Endothelial cell of umbilical vein (primary cell): ENCODE results near the gene KCNMA1. TPM values are rescaled to one million over a fixed set of nuclear protein-coding genes. Genes with fewer than 3 reads are reported as not detected.

ENCODE experiments used
- BruUV-seq: library from RNA; stranded (reverse); fragments of 400-500 nt; replicated peaks from 2 replicates; lab custom pipeline; 2021; lab: Mats Ljungman, UMichigan
- CTCF ChIA-PET: fragments of 300-600, 350-600 bp; sonication (Branson Sonifier 250); formaldehyde crosslinking; loops from one replicate; lab custom pipeline; 2021; ENCODE audit warnings: antibody characterized with exemption, inconsistent platforms; lab: Charles Lee
- POLR2A ChIA-PET: fragments of 300-600, 350-600 bp; sonication (Branson Sonifier 250); formaldehyde crosslinking; loops from one replicate; lab custom pipeline; 2021; ENCODE audit warnings: antibody characterized with exemption, inconsistent platforms; lab: Charles Lee
- DNase-seq: peaks from one replicate; pipeline ENCODE4 v3.0.0-alpha.2; 2011; ENCODE audit warnings: low read depth, low spot score
- FAIRE-seq: peaks from 2 replicates; lab custom pipeline; 2011; peaks lifted over from hg19 to GRCh38; lab: Jason Lieb, UNC
- H2AFZ ChIP-seq: 2 replicates; pipeline ENCODE4 v1.6.0; 2012; ENCODE audit warnings: low read depth, low read length, control low read depth, inconsistent platforms
- H3K27ac ChIP-seq: 2 replicates; pipeline ENCODE4 v1.5.1; 2011; ENCODE audit warnings: low read depth, mild to moderate bottlenecking, control low read depth, low read length, moderate library complexity; ENCODE audit not compliant: insufficient read depth
- H3K27me3 ChIP-seq, 2 experiments: 2 replicates each; pipeline versions ENCODE4 v1.6.0 to v1.6.1; 2011; ENCODE audit warnings: low read length in 2 of 2, mixed read lengths in 1 of 2; ENCODE audit not compliant: control insufficient read depth in 2 of 2, insufficient read depth in 2 of 2
- H3K36me3 ChIP-seq, 2 experiments: 2 replicates in 1 of 2; 3 replicates in 1 of 2; pipeline ENCODE4 v1.5.1; 2011; ENCODE audit warnings: low read length in 2 of 2, mild to moderate bottlenecking in 1 of 2, moderate library complexity in 1 of 2; ENCODE audit not compliant: control insufficient read depth in 2 of 2, insufficient read depth in 2 of 2; ENCODE audit errors: extremely low read depth in 1 of 2
- H3K4me1 ChIP-seq: 3 replicates; pipeline ENCODE4 v1.5.1; 2011; ENCODE audit warnings: mild to moderate bottlenecking, low read length; ENCODE audit not compliant: control insufficient read depth, insufficient read depth; ENCODE audit errors: extremely low read depth
- H3K4me2 ChIP-seq: 2 replicates; pipeline ENCODE4 v1.6.1; 2011; ENCODE audit warnings: low read length, control low read depth, mixed read lengths; ENCODE audit not compliant: insufficient read depth
- H3K4me3 ChIP-seq, 3 experiments: fragments of 200-600 bp in 1 of 3; sonication (generic), shearing (Covaris generic) in 1 of 3; replicated peaks in 1 of 3; 2 replicates each; pipeline ENCODE4 v1.5.1; 2011 to 2016; ENCODE audit warnings: control low read depth in 3 of 3, low read length in 3 of 3, mild to moderate bottlenecking in 2 of 3, inconsistent platforms in 1 of 3, low read depth in 1 of 3, moderate library complexity in 1 of 3; ENCODE audit not compliant: insufficient read depth in 1 of 3
- H3K79me2 ChIP-seq: 2 replicates; pipeline ENCODE4 v1.6.0; 2012; ENCODE audit warnings: low read length, inconsistent platforms; ENCODE audit not compliant: control insufficient read depth, insufficient read depth
- H3K9ac ChIP-seq: replicated peaks from 2 replicates; pipeline ENCODE3; 2011; ENCODE audit warnings: low read length, control low read depth; ENCODE audit not compliant: insufficient read depth; ENCODE audit errors: extremely low read depth
- H3K9me1 ChIP-seq: replicated peaks from 3 replicates; pipeline ENCODE4 v1.6.0; 2011; ENCODE audit warnings: mild to moderate bottlenecking, low read length; ENCODE audit not compliant: control insufficient read depth, insufficient read depth; ENCODE audit errors: extremely low read depth
- H3K9me3 ChIP-seq: replicated peaks from 2 replicates; pipeline ENCODE4 v1.5.1; 2012; ENCODE audit warnings: low read length, inconsistent platforms; ENCODE audit not compliant: control insufficient read depth, insufficient read depth
- H4K20me1 ChIP-seq: replicated peaks from 2 replicates; pipeline ENCODE3; 2011; ENCODE audit warnings: mild to moderate bottlenecking, low read length; ENCODE audit not compliant: control insufficient read depth, insufficient read depth; ENCODE audit errors: extremely low read depth
- EZH2 ChIP-seq: IDR thresholded peaks from 2 replicates; pipeline ENCODE4 v1.6.1; 2012; ENCODE audit warnings: borderline replicate concordance, low read depth, mild to moderate bottlenecking, moderate library complexity, low read length, inconsistent platforms; ENCODE audit not compliant: severe bottlenecking
- FOS ChIP-seq: IDR thresholded peaks from 2 replicates; pipeline ENCODE4 v1.6.1; 2011; ENCODE audit warnings: mild to moderate bottlenecking, low read length, moderate library complexity, borderline replicate concordance; ENCODE audit not compliant: insufficient read depth
- GATA2 ChIP-seq: IDR thresholded peaks from 2 replicates; pipeline ENCODE4 v1.7.0; 2011; ENCODE audit warnings: low read depth, mild to moderate bottlenecking, moderate library complexity, mixed read lengths, low read length; ENCODE audit not compliant: insufficient read length, insufficient read depth
- POLR2A ChIP-seq: IDR thresholded peaks from 2 replicates; pipeline ENCODE4 v1.6.1; 2012; ENCODE audit warnings: low read depth, mild to moderate bottlenecking, control low read depth, low read length
- dilution Hi-C: fragments of 300-500 bp; cut with MboI; formaldehyde crosslinking; loops from one replicate; pipeline ENCODE4 v1.15.0; 2019; ENCODE audit warnings: low sequenced_read_pairs; ENCODE audit not compliant: extremely low pct_ligation_motif_present
- intact Hi-C: fragments of 100-400 bp; cut with micrococcal nuclease; formaldehyde crosslinking; loops from one replicate; pipeline ENCODE4 v1.10.0; 2022
- polyA plus RNA-seq, 4 experiments: library from polyadenylated mRNA; depleted of rRNA in 3 of 4; stranded (reverse) in 3 of 4; unstranded in 1 of 4; fragments of >200 nt; gene quantifications; 2 replicates each; pipeline versions ENCODE4 v1.2.1 to v1.2.3, GENCODE V29; 2011 to 2012; ENCODE audit warnings: missing spikeins in 1 of 4
- total RNA-seq: library from RNA; stranded (reverse); gene quantifications from 2 replicates; pipeline ENCODE4 v1.2.3, GENCODE V29; 2021
- TF ChIP-seq, protein P1 (sequence below), 2 donors: IDR thresholded peaks; 1 replicate in 1 of 2; 2 replicates in 1 of 2; pipeline ENCODE4 v1.5.1; 2011; ENCODE audit warnings: low read length in 2 of 2, mild to moderate bottlenecking in 2 of 2, moderate library complexity in 2 of 2, control low read depth in 1 of 2, inconsistent platforms in 1 of 2, low read depth in 1 of 2; ENCODE audit not compliant: insufficient read depth in 1 of 2; ENCODE audit errors: extremely low read depth in 1 of 2

Gene KCNMA1
- total and polyA plus RNA-seq, 2 donors (not counting 3 experiments of a cell fraction or from before 2014, with no cell fraction given): 0.10 to 0.82 TPM

DNA sequence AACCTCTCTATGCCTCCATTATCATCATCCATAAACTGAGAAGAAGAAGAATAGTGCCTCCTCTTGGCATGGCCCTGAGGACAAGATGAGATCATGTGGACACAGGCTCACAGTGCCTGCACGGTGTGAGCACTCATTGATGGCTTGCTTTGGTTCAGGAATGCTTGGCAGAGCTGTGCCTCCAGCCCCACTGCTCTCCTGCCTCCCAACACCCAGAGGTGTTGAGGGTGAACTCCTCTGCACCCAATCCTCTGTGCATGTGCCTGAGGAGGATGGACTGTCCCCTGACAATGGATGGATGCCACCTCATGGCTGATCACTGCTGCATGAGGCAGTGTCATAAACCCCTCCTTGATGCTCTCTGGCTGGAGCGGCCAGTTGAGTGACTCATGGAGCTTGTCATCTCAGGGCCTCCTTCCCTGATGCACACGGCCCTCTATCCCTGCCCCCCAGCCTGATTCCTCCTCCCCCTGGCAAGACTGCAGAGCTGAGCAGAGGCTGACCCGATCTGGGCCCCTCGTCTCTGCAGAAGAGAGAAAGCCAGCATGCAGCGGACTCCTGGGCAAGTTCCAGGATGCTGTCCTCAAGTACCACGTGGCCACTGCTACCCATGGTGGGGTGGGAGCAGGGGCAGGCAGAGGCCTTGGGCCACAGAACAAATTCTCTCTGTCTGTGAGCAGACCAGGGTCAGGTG lies 136.3 kb downstream of the KCNMA1 start:
- POLR2A ChIA-PET: no interaction called here
- Histone ChIP-seq H3K9ac (no peak overlapping the region), H4K20me1 (no peaks in the 10 kb centered on the region), H3K9me3 (no peaks in the 10 kb centered on the region), H3K4me3 (no peak overlapping the region), H3K36me3 (no peaks in the 10 kb centered on the region), H3K4me2 (no peak overlapping the region), H3K27me3 (peaks cover 0 to 2% of the 10 kb centered on the region in 2 experiments), H3K27ac (no peak overlapping the region), H2AFZ (no peak overlapping the region), H3K9me1 (no peaks in the 10 kb centered on the region), H3K4me1 (no peaks in the 10 kb centered on the region), H3K79me2 (no peaks in the 10 kb centered on the region)
- no peak for TF ChIP-seq EZH2
- TF ChIP-seq FOS: no peak
- TF ChIP-seq, protein P1, sequence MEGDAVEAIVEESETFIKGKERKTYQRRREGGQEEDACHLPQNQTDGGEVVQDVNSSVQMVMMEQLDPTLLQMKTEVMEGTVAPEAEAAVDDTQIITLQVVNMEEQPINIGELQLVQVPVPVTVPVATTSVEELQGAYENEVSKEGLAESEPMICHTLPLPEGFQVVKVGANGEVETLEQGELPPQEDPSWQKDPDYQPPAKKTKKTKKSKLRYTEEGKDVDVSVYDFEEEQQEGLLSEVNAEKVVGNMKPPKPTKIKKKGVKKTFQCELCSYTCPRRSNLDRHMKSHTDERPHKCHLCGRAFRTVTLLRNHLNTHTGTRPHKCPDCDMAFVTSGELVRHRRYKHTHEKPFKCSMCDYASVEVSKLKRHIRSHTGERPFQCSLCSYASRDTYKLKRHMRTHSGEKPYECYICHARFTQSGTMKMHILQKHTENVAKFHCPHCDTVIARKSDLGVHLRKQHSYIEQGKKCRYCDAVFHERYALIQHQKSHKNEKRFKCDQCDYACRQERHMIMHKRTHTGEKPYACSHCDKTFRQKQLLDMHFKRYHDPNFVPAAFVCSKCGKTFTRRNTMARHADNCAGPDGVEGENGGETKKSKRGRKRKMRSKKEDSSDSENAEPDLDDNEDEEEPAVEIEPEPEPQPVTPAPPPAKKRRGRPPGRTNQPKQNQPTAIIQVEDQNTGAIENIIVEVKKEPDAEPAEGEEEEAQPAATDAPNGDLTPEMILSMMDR (IDR thresholded peaks at IDR 0.05; ENCODE audit: extremely low read depth in 1 of 2, insufficient read depth in 1 of 2, low read depth in 1 of 2, low read length in 2 of 2): no peak
- no peak for TF ChIP-seq GATA2
- no peak for TF ChIP-seq POLR2A
- intact Hi-C loops: no loop called here
- CTCF ChIA-PET: no interaction called here
- dilution Hi-C loops: no loop called here
- FAIRE-seq (no peak), DNase-seq (no peak)
- no TSS peak for BruUV-seq
